Panc1 (cell line): Measurements from ENCODE around the gene DPH3.

Experiments
- CTCF ChIP-seq: fragments of 450-650 bp; IDR thresholded peaks from 2 replicates; pipeline ENCODE4 v1.5.1; 2017; ENCODE audit warnings: mild to moderate bottlenecking
- POLR2AphosphoS5 ChIP-seq: IDR thresholded peaks from 2 replicates; pipeline ENCODE4 v1.6.1; 2012; ENCODE audit warnings: mild to moderate bottlenecking, low read depth, low read length, moderate library complexity
- SIN3A ChIP-seq: IDR thresholded peaks from 2 replicates; pipeline ENCODE4 v1.6.1; 2012; ENCODE audit warnings: low read depth, mild to moderate bottlenecking, low read length, moderate library complexity, borderline replicate concordance; ENCODE audit not compliant: insufficient read depth
- TCF7L2 ChIP-seq: IDR thresholded peaks from 2 replicates; pipeline ENCODE4 v1.6.1; 2011; ENCODE audit warnings: mild to moderate bottlenecking, low read depth, low read length, inconsistent platforms
- TF ChIP-seq, protein P1 (sequence below), 2 experiments: IDR thresholded peaks; 2 replicates each; pipeline ENCODE4 v1.6.1; 2011 to 2012; ENCODE audit warnings: low read depth in 2 of 2, control low read depth in 1 of 2, low read length in 1 of 2, mild to moderate bottlenecking in 1 of 2, moderate library complexity in 1 of 2; ENCODE audit not compliant: insufficient read depth in 1 of 2

GRCh38 chr3:16313886-16314645, 49.3 kb upstream of the DPH3 start:
- TF ChIP-seq CTCF, result no peak
- TF ChIP-seq, protein P1, sequence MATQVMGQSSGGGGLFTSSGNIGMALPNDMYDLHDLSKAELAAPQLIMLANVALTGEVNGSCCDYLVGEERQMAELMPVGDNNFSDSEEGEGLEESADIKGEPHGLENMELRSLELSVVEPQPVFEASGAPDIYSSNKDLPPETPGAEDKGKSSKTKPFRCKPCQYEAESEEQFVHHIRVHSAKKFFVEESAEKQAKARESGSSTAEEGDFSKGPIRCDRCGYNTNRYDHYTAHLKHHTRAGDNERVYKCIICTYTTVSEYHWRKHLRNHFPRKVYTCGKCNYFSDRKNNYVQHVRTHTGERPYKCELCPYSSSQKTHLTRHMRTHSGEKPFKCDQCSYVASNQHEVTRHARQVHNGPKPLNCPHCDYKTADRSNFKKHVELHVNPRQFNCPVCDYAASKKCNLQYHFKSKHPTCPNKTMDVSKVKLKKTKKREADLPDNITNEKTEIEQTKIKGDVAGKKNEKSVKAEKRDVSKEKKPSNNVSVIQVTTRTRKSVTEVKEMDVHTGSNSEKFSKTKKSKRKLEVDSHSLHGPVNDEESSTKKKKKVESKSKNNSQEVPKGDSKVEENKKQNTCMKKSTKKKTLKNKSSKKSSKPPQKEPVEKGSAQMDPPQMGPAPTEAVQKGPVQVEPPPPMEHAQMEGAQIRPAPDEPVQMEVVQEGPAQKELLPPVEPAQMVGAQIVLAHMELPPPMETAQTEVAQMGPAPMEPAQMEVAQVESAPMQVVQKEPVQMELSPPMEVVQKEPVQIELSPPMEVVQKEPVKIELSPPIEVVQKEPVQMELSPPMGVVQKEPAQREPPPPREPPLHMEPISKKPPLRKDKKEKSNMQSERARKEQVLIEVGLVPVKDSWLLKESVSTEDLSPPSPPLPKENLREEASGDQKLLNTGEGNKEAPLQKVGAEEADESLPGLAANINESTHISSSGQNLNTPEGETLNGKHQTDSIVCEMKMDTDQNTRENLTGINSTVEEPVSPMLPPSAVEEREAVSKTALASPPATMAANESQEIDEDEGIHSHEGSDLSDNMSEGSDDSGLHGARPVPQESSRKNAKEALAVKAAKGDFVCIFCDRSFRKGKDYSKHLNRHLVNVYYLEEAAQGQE (IDR thresholded peaks at IDR 0.05; ENCODE audit: insufficient read depth in 1 of 2, low read depth in 2 of 2, low read length in 1 of 2), result no peak
- TF ChIP-seq SIN3A, result no peak
- TF ChIP-seq POLR2AphosphoS5, result no peak
- TF ChIP-seq TCF7L2, result no peak
